ENCODE results near the gene DBI. TPM values are rescaled to one million over a fixed set of nuclear protein-coding genes. Genes with fewer than 3 reads are reported as not detected.

The DBI gene
- total RNA-seq, 2 donors from 2014 or later: 51.4 to 62.8 TPM

GRCh38 chr2:119415630-119416029, 48.9 kb downstream of the DBI start:
- Histone ChIP-seq H3K27me3 (no peaks in the 10 kb centered on the region), H3K9me3 (no peaks in the 10 kb centered on the region), H3K27ac (no peak overlapping the region), H3K36me3 (replicated peaks in 1 of 2; ENCODE audit: insufficient read depth in 1 of 2, low read depth in 2 of 2) (no peaks in the 10 kb centered on the region), H3K4me3 (no peak overlapping the region), H3K4me1 (peaks cover 16% of the 10 kb centered on the region)
- 100% methylated on average over 1 of the region's 1 CpG for WGBS, 2 donors
- ATAC-seq (no peak), DNase-seq (no peak)
- TF ChIP-seq CTCF (IDR thresholded peaks at IDR 0.05): no peak
- no peak for TF ChIP-seq POLR2A (IDR thresholded peaks at IDR 0.05)
- intact Hi-C loops (cut with DNase I): no loop called here

- Histone ChIP-seq H3K27me3 (no peaks in the 10 kb centered on the region), H3K9me3 (no peaks in the 10 kb centered on the region), H3K4me3 (no peak overlapping the region), H3K4me1 (peaks cover 24% of the 10 kb centered on the region), H3K36me3 (replicated peaks in 1 of 2; ENCODE audit: insufficient read depth in 1 of 2, low read depth in 2 of 2) (no peaks in the 10 kb centered on the region), H3K27ac (no peak overlapping the region)
- ATAC-seq: no peak
- TF ChIP-seq POLR2A (IDR thresholded peaks at IDR 0.05) (no peak), CTCF (IDR thresholded peaks at IDR 0.05) (no peak)
- intact Hi-C loops (cut with DNase I): no loop called here
- WGBS, 2 donors: 78 to 95% methylated on average over 4 of the region's 4 CpGs
- DNase-seq: no peak
These were observed 49.6 kb downstream of the DBI start for GRCh38 chr2:119416299-119416923.

GRCh38 chr2:119417908-119418307, 51.1 kb downstream of the DBI start:
- intact Hi-C loops (cut with DNase I): no loop called here
- H3K27ac ChIP-seq: no peak overlapping the region
- no peaks in the 10 kb centered on the region for H3K9me3 ChIP-seq
- peaks cover 37% of the 10 kb centered on the region for H3K4me1 ChIP-seq
- no peak for ATAC-seq
- H3K4me3 ChIP-seq: no peak overlapping the region
- TF ChIP-seq CTCF (IDR thresholded peaks at IDR 0.05) (no peak), POLR2A (IDR thresholded peaks at IDR 0.05) (no peak)
- no peaks in the 10 kb centered on the region for H3K27me3 ChIP-seq
- no peaks in the 10 kb centered on the region for H3K36me3 ChIP-seq (replicated peaks in 1 of 2; ENCODE audit: insufficient read depth in 1 of 2, low read depth in 2 of 2)
- WGBS, 2 donors: 87 to 92% methylated on average over 6 of the region's 6 CpGs
- DNase-seq: no peak

GRCh38 chr2:119419065-119419464, 52.3 kb downstream of the DBI start:
- Histone ChIP-seq H3K27ac (peak overlapping the region in 1 of 4 donors; percentile 59), H3K36me3 (replicated peaks in 1 of 2; ENCODE audit: insufficient read depth in 1 of 2, low read depth in 2 of 2) (no peaks in the 10 kb centered on the region), H3K4me3 (no peak overlapping the region), H3K4me1 (peaks cover 37% of the 10 kb centered on the region), H3K27me3 (no peaks in the 10 kb centered on the region), H3K9me3 (no peaks in the 10 kb centered on the region)
- no peak for TF ChIP-seq POLR2A (IDR thresholded peaks at IDR 0.05)
- TF ChIP-seq CTCF (IDR thresholded peaks at IDR 0.05): no peak
- ATAC-seq: no peak
- intact Hi-C loops (cut with DNase I): no loop called here
- WGBS, 2 donors: 92 to 96% methylated on average over 1 of the region's 1 CpG
- no peak for DNase-seq

Data from body of pancreas (tissue), 4 donors.